ENCODE results near the gene PXDC1. TPM values are rescaled to one million over a fixed set of nuclear protein-coding genes. Genes with fewer than 3 reads are reported as not detected.

The PXDC1 gene
- total RNA-seq, 1 donor from 2014 or later, result 37.6 TPM

GRCh38 chr6:3795836-3796718 is 44.6 kb upstream of the PXDC1 start:
- no peak for TF ChIP-seq CTCF (conservative IDR thresholded peaks at IDR 0.05; ENCODE audit: low read depth, low read length)
- no peak overlapping the region for H3K4me3 ChIP-seq (ENCODE audit: low read depth, low read length)
- DNase-seq (ENCODE audit: low read depth), result no peak

- DNase-seq (ENCODE audit: low read depth), result no peak
- TF ChIP-seq CTCF (conservative IDR thresholded peaks at IDR 0.05; ENCODE audit: low read depth, low read length), result no peak
- no peak overlapping the region for H3K4me3 ChIP-seq (ENCODE audit: low read depth, low read length)
These were observed 42.6 kb upstream of the PXDC1 start for GRCh38 chr6:3794092-3794491.

- no peak for DNase-seq (ENCODE audit: low read depth)
These were observed 42.0 kb upstream of the PXDC1 start for GRCh38 chr6:3793545-3793944.

GRCh38 chr6:3791526-3792203 is 40.2 kb upstream of the PXDC1 start:
- no peak for TF ChIP-seq CTCF (conservative IDR thresholded peaks at IDR 0.05; ENCODE audit: low read depth, low read length)
- no peak overlapping the region for H3K4me3 ChIP-seq (ENCODE audit: low read depth, low read length)
- no peak for DNase-seq (ENCODE audit: low read depth)

More at GRCh38 chr6:3793545-3793944, 42.0 kb upstream of the PXDC1 start:
- TF ChIP-seq CTCF (conservative IDR thresholded peaks at IDR 0.05; ENCODE audit: low read depth, low read length), result no peak
- no peak overlapping the region for H3K4me3 ChIP-seq (ENCODE audit: low read depth, low read length)

- TF ChIP-seq CTCF (conservative IDR thresholded peaks at IDR 0.05; ENCODE audit: low read depth, low read length), result no peak
These were observed 38.5 kb upstream of the PXDC1 start for GRCh38 chr6:3789896-3790558.

GRCh38 chr6:3789018-3789895 is 37.7 kb upstream of the PXDC1 start:
- TF ChIP-seq CTCF (conservative IDR thresholded peaks at IDR 0.05; ENCODE audit: low read depth, low read length), result no peak
- H3K4me3 ChIP-seq (ENCODE audit: low read depth, low read length), result no peak overlapping the region
- peak; percentile 98 for DNase-seq (ENCODE audit: low read depth)

More at GRCh38 chr6:3789896-3790558, 38.5 kb upstream of the PXDC1 start:
- H3K4me3 ChIP-seq (ENCODE audit: low read depth, low read length), result no peak overlapping the region
- DNase-seq (ENCODE audit: low read depth), result no peak
